ENCODE data around the gene TP53INP2. TPM values are rescaled to one million over a fixed set of nuclear protein-coding genes. Genes with fewer than 3 reads are reported as not detected.
"Not testable (repeated sequence)": the region's sequence is repeated elsewhere in the genome, so short reads cannot be mapped to it uniquely, and the experiment has no call there.

Gene TP53INP2
- total RNA-seq (2014; rRNA removed; shearing (Covaris generic)), result 4.2 and 6.1 TPM in 2 replicates

GRCh38 chr20:34704177-34705007, at the start of gene TP53INP2:
Gene TP53INP2 (plus strand): TSS chr20:34704344. CDS start chr20:34708740, 4,396 bp downstream.
- peak; percentile 88 for DNase-seq (ENCODE audit: low spot score)

GRCh38 chr20:34658654-34659053, 45.5 kb upstream of the TP53INP2 start:
- not testable (repeated sequence) for DNase-seq (ENCODE audit: low spot score)

GRCh38 chr20:34661811-34662210, 42.3 kb upstream of the TP53INP2 start:
- DNase-seq (ENCODE audit: low spot score), result not testable (repeated sequence)

GRCh38 chr20:34663213-34663943, 40.8 kb upstream of the TP53INP2 start:
- no peak for DNase-seq (ENCODE audit: low spot score)

GRCh38 chr20:34664751-34665150, 39.4 kb upstream of the TP53INP2 start:
- DNase-seq (ENCODE audit: low spot score), result not testable (repeated sequence)

- no peak for DNase-seq (ENCODE audit: low spot score)
These were observed 35.0 kb upstream of the TP53INP2 start for GRCh38 chr20:34669094-34669493.

- DNase-seq (ENCODE audit: low spot score), result no peak
These were observed 30.7 kb upstream of the TP53INP2 start for GRCh38 chr20:34673412-34673811.

GRCh38 chr20:34675561-34675960, 28.6 kb upstream of the TP53INP2 start:
- DNase-seq (ENCODE audit: low spot score), result no peak

GRCh38 chr20:34675993-34676641, 28.0 kb upstream of the TP53INP2 start:
- DNase-seq (ENCODE audit: low spot score), result no peak

GRCh38 chr20:34676642-34677373, 27.3 kb upstream of the TP53INP2 start, which contains the start of gene PIGU:
Gene PIGU (minus strand): TSS chr20:34677092. CDS start chr20:34677085, 7 bp downstream.
- DNase-seq (ENCODE audit: low spot score), result peak; percentile 92

GRCh38 chr20:34680586-34681175, 23.5 kb upstream of the TP53INP2 start:
- no peak for DNase-seq (ENCODE audit: low spot score)

GRCh38 chr20:34683667-34684066, 20.5 kb upstream of the TP53INP2 start:
- DNase-seq (ENCODE audit: low spot score), result no peak

- DNase-seq (ENCODE audit: low spot score), result no peak
These were observed 14.7 kb upstream of the TP53INP2 start for GRCh38 chr20:34689486-34689885.

GRCh38 chr20:34691838-34692237, 12.3 kb upstream of the TP53INP2 start:
- DNase-seq (ENCODE audit: low spot score), result no peak

- no peak for DNase-seq (ENCODE audit: low spot score)
These were observed 10.7 kb upstream of the TP53INP2 start for GRCh38 chr20:34693414-34693813.

- no peak for DNase-seq (ENCODE audit: low spot score)
These were observed 2.6 kb upstream of the TP53INP2 start for GRCh38 chr20:34701405-34702085.

GRCh38 chr20:34703061-34703423, 1.1 kb upstream of the TP53INP2 start:
- DNase-seq (ENCODE audit: low spot score), result no peak

GRCh38 chr20:34703424-34704176, 544 bp upstream of the TP53INP2 start:
- DNase-seq (ENCODE audit: low spot score), result no peak

- DNase-seq (ENCODE audit: low spot score), result no peak
These were observed 858 bp downstream of the TP53INP2 start for GRCh38 chr20:34705008-34705396.
